ENCODE measurements around the gene NELFB.

DNA sequence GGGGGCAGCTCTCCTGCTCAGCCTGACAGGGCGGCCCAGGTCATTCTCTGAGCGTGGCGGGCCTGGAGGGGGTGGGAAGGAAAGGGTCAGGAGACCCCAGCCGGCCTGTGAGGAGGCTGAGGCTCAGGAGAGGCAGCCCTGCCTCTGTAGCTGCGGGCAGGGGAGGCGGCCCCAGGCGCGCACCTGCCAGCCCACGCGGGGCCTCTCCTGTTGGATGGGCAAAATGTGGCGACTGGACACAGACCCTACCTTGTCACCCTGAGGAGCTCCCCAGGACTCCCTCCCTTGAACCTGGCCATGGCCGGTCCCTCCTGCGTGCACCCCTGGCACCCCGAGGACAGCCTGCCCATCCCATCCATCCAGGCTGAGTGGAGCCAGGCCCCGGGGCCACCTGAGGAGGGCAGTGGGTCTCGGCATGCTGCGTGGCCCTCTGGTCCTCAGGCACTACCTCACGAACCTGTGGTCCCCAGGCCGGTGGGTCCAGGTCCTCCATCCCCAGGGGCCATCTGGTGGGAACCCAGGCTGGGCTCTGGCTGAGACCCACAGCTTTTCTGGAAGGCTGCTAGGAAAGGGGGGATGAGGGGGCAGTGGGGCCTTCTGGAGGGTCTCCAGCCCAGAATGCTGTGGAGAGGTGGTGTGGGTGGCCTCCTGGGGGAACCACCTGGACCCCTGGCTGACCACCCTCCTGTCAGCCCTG, 62.0 kb downstream of the NELFB start:
- TF ChIP-seq, protein P1, sequence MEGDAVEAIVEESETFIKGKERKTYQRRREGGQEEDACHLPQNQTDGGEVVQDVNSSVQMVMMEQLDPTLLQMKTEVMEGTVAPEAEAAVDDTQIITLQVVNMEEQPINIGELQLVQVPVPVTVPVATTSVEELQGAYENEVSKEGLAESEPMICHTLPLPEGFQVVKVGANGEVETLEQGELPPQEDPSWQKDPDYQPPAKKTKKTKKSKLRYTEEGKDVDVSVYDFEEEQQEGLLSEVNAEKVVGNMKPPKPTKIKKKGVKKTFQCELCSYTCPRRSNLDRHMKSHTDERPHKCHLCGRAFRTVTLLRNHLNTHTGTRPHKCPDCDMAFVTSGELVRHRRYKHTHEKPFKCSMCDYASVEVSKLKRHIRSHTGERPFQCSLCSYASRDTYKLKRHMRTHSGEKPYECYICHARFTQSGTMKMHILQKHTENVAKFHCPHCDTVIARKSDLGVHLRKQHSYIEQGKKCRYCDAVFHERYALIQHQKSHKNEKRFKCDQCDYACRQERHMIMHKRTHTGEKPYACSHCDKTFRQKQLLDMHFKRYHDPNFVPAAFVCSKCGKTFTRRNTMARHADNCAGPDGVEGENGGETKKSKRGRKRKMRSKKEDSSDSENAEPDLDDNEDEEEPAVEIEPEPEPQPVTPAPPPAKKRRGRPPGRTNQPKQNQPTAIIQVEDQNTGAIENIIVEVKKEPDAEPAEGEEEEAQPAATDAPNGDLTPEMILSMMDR (IDR thresholded peaks at IDR 0.05 in 8 of 11, conservative IDR thresholded peaks at IDR 0.05 in 3 of 11), result no peak
- TF ChIP-seq POLR2A (IDR thresholded peaks at IDR 0.05), result no peak
- TF ChIP-seq POLR2AphosphoS5 (IDR thresholded peaks at IDR 0.05), result no peak

All from spleen (tissue), 7 donors.